GM18511 (cell line): ENCODE results near the gene SMAD5.

Source experiments
- ATAC-seq: cut with Tn5 transposase; IDR thresholded peaks from one replicate; pipeline ENCODE4 v1.9.1; 2021; ENCODE audit warnings: mild to moderate bottlenecking, moderate library complexity; ENCODE audit not compliant: unreplicated experiment

The SMAD5 gene

DNA sequence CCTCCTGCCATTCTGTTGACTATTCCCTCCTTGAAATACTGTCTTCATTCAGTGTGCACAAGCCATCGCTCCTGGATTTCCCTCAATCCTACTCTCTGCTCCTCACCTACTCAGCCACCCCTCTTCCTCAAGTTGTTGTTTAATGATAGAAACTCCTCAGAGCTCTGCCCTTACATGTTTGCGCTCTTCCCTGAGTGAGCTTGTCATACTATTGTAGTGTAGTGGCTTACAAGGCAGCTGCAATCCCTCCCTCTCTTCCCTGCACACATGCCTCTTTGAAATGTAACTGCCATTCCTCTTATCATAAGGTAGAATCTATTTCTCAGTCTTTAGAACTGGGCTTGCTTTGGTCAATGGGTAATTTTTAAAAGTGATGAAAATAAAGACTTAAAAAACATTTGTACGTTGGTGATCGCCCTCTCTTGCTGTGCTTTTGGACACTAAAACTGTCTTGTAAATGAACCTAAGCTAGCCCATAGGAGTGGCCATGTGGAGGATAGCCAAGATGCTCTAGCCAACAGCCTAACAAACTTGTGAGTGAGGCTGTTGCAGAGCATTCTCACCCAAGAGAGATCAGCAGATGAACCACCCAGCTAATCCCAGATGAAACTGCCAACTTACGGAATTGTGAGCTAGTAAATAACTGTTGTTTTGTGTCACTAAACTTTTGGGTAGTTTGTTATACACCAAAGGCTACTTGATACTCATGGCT, 18.1 kb upstream of the SMAD5 start:
- no peak for ATAC-seq

DNA sequence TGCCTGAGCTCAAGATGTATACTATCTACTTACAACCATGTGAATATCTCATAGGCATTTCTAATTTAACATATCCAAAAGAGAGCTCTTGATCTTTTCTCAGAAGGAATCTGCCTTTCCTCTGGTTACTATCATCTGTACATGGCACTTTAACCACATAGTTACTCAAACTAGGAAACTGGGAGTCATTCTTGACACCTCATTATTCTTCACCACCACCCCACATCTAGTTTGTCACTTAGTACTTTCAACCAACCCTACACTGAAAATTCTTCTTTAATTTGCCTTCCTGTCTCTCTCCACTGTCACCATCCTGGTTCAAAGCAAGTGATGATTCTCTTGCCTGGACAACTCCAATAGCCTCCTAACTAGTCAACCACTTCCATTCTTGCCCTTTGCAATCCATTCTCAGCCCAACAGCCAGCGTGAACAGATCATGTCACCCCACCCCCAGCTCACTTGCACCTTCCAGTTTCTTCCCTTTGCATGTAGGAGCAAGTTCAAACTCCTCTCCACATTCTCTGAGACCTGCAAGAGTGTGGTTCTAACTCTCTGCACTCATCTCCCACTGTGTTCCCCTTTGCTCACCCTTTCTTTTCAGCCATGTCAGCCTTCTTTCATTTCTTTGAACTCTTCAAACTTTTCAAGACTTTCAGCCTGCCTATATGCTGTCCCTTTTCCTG, 17.3 kb upstream of the SMAD5 start:
- ATAC-seq = no peak

DNA sequence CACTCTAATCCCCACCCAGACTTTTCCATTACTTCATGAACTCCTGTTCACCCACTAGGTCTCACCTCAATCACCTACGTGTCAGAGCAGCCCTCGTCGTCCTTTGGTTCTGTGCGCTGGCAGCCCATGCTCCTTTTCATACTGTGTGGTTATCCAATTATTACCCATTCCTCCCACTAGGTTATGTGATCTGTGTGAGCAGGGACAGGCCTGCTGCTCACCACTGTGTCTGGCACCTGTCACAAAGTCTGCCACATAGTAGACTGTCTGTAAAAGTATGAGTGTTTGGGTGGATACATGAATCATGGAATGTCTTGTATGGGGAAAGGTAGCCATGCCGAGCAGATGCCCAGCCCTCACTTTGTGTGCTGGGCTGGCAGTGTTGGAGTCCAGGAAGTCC, 12.1 kb upstream of the SMAD5 start:
- no peak for ATAC-seq

DNA sequence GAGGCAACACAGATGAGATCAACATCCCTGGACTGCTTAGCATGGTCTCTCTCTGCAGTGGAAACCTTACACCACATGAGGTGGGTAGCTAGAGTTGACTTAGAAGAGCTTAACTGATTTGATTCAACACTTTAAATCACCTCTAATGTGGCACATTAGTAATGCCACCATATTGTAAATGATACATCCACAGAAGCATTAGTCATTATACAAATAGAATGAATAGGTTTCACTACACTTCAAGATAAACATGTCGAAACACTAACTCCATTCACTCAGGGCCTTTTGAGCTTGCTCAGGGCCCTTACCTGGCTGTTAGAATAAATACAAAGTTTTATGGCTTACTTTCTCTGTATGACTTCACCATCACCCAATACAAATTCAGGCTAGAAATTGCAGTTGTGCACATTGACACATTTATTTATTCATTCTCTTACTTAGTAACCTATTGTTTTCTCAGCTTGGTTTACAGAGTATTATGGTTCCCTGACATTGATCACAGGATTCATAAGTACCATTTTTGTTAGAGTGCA, 9.3 kb upstream of the SMAD5 start:
- no peak for ATAC-seq

DNA sequence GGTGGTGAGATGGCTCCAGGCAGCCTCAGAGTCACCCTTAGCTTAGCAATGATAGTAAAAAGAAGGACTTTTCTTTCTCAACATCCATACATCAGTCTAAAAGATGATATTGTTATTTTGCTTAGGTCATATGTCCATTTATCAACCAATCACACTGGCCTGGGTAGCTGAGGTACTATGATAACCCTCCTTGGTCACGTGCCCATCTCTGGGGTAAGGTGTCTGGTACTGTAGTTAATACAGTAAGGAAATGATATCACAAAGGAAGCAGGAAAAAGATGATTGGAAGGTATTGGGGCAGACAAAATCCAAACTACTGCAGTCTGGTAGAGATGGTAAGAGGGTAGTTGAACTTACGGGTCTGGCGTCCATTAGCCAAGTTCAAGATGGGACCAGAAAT, 5.1 kb upstream of the SMAD5 start:
- no peak for ATAC-seq

DNA sequence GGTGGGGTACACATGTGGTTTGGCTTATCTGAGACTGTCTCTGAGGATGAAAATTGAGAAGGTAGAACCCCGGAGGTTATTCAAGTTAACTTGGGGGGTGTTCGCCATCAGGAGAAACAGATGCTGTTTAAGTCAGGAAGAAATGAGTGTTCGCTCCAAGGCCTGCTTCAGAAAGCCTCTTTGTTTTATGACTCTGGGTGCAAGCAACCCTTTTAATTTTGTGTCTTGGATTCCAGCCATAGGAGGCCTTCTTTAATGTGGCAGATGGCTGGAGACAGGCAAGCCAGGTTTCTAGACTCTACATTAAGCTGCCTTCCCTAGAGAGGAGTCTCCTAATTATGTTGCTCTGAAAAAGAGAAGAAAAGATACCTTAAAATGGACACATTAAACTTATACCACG, 4.2 kb upstream of the SMAD5 start:
- no peak for ATAC-seq

DNA sequence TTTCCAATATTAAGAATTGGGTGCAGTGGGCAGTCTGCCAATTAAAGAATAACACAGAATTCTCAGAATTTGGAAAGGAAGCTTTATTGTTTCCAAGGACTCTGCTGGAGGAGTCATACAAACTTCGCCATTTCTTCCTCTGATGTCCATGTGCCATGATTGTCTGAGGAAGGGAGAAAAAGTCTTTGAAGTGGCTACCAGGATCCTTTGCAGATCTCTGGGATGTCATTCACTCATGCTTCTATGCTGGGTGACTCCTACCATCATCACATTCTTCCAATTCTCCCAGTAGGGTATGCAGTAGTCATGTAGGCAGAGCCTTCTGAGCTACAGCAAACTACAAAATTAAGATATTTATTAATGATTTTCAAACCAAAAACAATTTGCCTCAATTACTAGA, 3.2 kb upstream of the SMAD5 start:
- no peak for ATAC-seq

DNA sequence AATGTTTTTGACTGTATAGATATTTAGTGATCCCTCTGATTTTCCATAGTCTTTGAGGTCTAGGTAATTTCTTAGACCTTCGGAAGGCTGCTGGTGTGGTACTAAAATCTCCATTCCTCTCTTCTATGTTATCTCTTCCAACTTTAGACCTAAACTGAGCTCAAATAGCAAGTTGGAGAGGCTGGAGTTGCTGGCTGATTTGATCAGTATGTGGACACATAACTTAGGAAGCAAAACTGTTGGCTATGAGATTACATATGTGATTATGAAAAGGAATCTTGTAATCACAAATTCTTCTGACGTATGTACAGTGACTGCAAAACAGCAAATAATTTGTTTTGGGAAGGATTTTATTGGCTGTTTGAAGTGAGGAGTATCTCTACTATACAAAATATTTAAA, 2.1 kb upstream of the SMAD5 start:
- ATAC-seq = no peak

DNA sequence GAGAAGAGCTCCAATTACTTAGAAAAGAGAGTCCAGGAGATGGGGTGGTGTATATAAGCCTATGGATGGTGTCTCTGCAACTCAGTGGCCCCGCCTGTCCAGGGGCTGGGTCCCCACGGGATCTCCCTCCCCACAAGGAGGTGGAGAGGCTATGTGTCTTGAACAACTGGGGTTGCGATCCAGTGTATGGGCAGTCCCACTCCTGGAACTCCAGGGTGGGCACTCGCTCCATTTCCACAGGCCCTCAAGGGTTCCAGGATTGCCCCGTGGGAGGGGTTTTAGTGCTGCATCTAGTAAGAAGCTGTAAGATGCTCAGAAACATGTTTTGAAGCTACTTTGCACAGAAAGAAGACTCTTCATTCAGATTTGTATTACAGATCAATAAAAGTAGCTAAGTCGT, 558 bp upstream of the SMAD5 start:
- ATAC-seq = peak; percentile 27

DNA sequence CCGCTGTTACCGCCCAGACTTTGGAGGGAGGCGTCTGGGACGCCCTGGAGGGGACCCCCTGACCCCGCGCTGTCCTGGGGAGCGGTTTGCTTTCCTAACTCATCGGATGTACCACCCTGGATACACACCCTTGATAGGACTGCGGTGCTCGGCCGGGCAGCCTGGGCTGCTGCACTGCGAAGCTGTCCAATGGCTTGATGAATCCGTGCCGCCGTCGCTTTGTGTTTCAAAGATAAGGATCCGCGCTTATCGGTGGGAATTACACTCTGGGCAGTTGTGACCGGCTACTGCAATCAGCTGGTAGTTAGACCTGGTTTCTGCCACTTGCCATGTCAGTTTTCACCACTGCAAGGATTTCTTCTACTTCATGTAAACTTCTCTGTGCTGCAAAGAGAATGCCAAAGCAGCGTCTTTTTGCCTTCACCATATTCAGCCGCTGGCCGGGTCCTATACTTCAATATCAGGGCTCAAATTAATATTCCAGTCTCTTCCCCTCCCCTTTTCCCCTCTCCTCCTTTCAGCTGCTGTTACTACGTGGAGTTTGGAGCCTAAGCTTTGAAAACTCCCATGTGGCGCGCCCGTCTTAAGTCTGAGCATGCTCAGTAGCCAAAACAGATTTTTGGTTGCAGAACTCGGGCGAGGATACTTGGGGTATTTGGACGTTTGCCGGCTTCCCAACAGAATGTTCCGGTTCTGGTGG, 727 bp downstream of the SMAD5 start:
- peak; percentile 32 for ATAC-seq

DNA sequence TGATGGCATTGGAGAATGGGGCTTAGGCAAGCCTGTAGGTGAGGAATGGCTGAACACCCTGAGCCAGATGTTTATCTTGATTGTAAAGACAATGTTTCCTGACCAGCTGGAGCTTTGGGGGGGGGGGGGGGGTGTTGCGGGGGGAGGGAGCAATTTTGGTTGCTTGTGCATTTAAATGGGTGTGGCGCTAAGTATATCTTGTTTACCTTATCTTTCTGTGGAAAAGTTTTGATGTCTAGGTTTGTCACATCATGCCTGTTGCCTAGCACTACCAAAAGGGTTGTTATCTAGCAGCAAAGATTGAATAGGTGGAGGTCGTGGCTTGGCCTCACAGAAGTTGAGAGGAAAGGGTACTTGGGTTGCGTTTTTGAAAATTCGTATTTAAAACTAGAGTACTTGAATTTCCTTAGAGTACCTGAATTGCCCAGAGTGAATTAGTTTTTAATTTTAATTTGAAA, 1.3 kb downstream of the SMAD5 start:
- no peak for ATAC-seq

DNA sequence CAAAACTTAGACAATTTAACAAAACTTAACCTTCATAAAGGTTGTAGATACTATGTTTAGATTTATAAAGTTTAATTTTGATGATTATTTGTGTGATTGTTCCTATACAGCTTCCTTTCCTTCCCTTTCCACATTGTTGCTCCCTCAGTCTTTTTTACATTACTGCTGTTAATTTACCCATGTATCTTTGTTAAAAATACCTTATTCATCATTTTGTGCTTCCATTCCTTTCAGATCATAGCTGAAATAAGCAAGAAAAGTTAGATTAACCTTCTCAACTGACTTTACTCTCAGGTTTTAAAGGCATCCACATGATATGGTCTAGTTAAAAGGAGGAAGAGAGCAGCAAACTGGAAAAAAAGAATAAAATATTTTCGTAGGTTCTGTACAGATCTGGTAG, 2.0 kb downstream of the SMAD5 start:
- no peak for ATAC-seq

DNA sequence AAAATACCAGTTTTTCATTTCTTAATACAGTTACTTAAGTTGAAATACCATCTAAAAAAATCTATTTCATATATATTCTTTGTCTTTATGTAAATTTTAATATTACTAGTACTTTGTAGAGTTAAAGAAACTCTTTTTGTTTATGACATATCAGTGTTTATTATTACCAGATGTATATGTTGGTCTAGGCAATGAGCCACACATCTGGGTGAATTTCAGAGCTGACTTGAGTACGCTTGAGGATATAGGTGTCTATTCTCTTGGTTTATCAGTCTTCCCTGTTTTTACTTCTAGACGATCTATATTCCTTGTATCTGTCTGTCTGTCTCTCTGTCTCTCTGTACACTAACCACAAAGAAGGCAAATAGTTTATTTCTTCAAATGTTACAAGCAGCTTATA, 2.9 kb downstream of the SMAD5 start:
- no peak for ATAC-seq

DNA sequence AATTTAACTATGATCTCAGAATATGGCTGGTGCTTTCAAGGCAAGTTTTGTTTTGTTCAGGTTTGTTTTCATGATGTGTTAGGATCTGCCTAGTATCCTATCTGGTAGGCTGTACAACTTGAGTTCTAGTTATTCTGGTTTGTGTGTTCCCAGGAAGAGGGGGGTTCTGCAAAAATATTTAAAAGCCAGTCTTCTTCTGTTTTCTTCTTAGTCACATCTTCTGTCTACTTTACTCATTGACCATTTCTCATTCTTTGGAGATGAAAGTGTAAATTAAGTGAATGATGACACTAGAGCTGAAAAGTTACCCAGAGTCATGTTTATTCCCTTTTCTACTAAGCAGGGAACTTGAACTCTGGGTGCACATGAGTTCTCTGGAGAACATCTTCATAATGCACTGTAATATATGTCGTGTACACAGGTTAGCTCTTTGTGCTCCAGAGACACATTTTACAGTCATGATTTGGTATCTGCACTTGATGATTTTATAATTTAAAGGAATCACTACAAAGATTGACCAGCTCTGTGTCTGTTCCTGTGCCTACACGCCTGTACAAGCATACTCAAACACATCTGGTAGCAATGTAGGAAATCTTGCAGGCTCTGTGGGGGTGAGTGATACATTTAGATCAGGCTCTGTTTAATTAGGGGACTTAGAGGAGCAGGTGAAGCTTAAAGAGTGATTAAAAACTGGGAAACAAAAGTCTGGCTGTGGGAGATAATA, 5.0 kb downstream of the SMAD5 start:
- ATAC-seq = no peak

DNA sequence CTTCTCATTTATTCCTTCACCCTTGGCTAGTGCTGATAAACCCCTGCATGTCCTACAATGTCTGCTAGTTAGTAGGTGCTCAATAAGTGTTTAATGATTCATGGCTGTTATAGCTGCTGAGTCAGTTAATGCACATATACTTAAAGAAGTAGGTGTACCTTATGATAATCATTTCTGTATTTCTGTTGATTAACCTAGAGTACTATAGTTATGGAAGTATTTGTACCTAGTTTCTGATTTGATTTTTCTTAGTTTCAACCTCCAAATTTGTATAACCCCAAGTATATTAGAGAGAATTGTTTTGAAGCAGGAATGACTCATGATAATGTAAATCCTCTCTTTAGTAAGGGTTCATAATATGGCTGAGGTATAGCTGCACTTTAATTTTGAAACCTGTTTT, 8.9 kb downstream of the SMAD5 start:
- peak; percentile 89 for ATAC-seq

DNA sequence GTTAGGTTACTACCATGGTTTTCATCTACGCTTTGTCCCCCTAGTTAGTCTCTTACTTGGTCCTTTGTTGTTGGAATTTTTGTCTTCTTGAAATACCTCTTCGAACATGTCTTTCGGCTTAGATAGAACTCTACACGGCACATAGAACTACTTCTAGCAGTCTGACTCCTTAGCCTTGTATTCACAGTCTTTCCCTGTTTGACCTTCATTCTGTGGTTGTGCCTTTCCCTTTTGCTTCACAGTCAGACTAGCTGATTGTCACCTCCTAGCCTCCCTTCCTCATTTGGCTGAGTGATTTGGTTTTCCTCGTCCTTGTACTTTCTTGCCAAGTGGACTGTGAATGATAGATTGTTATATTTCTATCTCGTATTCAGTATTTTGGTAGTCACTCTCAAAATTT, 10.7 kb downstream of the SMAD5 start:
- ATAC-seq = no peak

DNA sequence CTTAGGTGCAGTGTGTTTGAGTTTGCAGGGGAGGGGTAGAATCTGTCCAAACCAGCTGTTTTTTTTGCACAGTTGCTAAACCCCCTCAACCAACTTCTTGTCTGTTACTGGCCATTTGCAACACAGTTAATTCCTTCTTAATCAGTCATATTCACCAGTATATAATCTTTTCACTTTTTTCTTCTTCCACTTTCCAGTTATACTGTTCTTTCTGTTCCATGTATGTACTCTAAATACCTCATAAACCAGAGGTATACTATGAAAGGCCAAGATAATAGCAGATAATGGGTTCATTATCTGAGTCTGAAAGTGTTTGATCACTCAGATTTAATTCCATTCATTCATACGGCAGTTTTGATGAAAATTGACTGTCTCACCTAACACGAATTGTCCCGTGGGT, 11.1 kb downstream of the SMAD5 start:
- ATAC-seq = no peak

DNA sequence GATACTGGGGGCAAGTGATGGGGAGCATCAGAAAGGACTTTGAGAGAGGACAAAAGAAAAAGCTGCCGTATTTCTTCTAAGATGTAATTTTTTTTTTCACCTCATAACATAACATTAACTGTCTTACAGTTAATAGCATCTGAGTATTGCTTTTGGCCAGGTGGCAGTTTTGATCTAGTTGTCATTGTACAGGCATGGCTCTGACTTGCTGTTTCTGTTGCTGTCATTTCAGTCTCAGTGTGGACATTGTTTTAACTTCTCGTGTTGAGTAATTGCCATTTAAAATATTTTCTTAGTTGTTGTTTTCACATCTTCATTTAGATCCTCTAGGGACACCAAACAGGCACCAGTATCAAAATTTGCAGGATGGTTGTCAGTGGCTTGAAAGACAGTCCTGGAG, 12.4 kb downstream of the SMAD5 start:
- ATAC-seq = peak; percentile 58

DNA sequence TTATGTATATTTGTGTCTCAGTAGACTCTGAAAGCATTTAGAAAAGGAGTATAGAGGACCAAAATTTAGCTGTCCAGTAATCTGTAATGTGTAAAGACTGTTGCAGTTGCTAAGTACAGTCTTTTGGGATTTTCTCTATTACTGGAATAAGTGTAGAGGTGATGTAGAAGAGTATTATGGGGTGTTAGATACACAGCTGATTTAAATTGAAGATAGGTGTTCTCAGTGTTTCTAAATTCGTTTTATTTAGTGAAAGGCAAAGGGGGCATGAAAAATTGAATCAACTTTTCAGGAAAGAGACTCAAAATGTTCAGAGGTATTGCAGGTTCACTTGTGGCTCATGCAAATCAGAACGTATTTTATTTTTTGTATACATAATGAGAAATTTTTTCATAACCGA, 13.6 kb downstream of the SMAD5 start:
- ATAC-seq = no peak

DNA sequence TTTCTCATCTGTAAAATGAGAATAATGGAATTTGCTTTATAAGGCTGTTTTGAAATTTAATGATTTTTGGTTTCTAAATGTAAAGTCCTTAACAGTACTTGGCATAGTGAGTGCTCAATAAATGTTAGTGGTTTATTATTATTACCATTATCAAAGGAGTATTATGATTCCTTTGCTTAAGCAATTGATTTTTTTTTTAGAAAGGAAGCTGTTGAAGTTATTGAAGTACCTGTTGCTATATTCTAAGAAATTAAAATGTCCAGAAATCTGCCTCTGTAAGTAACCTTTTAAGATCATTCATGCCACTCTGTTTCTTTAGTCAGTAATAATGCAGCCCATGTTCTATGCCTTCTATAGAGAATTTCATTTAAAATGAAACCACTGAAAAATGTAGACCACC, 15.0 kb downstream of the SMAD5 start:
- no peak for ATAC-seq

DNA sequence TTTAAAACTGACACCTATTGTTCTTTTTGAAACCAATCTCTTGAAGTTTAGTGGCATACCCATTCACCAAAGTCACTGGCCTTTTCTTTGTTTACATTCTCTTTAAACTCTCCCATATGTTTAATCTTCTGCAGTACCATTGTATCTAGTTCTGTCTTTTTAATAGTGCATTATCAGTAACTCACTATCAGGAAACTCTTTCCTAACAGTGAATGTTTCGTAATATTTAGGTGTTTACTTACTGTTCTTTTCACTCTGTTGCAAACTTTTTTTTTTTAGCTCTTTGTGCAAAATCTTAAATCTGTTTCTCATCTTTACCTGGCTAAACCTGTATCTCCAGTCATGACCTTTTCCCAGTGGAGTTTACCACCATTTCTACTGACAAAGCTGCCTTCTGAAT, 17.2 kb downstream of the SMAD5 start:
- ATAC-seq = no peak
